PC-3 (cell line): ENCODE data around the gene EFCAB6. TPM values are rescaled to one million over a fixed set of nuclear protein-coding genes. Genes with fewer than 3 reads are reported as not detected.

ENCODE experiments used
- ATAC-seq: fragments of 200-7000 bp; cut with Tn5 transposase; 2 replicates; pipeline ENCODE4 v1.9.1; 2020; ENCODE audit warnings: mild to moderate bottlenecking, moderate library complexity
- BruUV-seq: library from RNA; stranded (reverse); fragments of 400-500 nt; replicated peaks from 2 replicates; lab custom pipeline; 2021; lab: Mats Ljungman, UMichigan
- CTCF ChIA-PET: fragments of 300-600 bp; sonication (Branson Sonifier 250); formaldehyde crosslinking; loops from one replicate; lab custom pipeline; 2022; ENCODE audit warnings: antibody characterized with exemption; lab: Charles Lee
- POLR2A ChIA-PET: fragments of 300-600 bp; sonication (Branson Sonifier 250); formaldehyde crosslinking; loops from one replicate; lab custom pipeline; 2022; ENCODE audit warnings: antibody characterized with exemption; ENCODE audit not compliant: unreplicated experiment; lab: Charles Lee
- DNase-seq: peaks from one replicate; pipeline ENCODE4 v3.0.0-alpha.2; 2015
- H2AFZ ChIP-seq: fragments of 300-600 bp; sonication (generic); 2 replicates; pipeline ENCODE4 v1.6.0; 2016; ENCODE audit warnings: antibody characterized with exemption, low read length
- H3F3A ChIP-seq: fragments of 300-600 bp; sonication (generic); one replicate; pipeline ENCODE4 v1.6.0; 2017; ENCODE audit warnings: antibody characterized with exemption, low read length, control low read depth, mild to moderate bottlenecking; ENCODE audit not compliant: unreplicated experiment
- H3K27ac ChIP-seq: fragments of 300-600 bp; sonication (generic); 2 replicates; pipeline ENCODE4 v1.5.1; 2016; ENCODE audit warnings: mild to moderate bottlenecking, low read length
- H3K27me3 ChIP-seq: fragments of 300-600 bp; sonication (generic); 2 replicates; pipeline ENCODE4 v1.6.1; 2016; ENCODE audit warnings: low read length, mixed read lengths
- H3K36me3 ChIP-seq: fragments of 300-600 bp; sonication (generic); 2 replicates; pipeline ENCODE4 v1.6.1; 2016; ENCODE audit warnings: low read depth, mixed run types, low read length, mixed read lengths
- H3K4me1 ChIP-seq: fragments of 300-600 bp; sonication (generic); 2 replicates; pipeline ENCODE4 v1.5.1; 2016; ENCODE audit warnings: low read length; ENCODE audit not compliant: insufficient read depth
- H3K4me2 ChIP-seq: fragments of 300-600 bp; sonication (generic); 2 replicates; pipeline ENCODE4 v1.6.0; 2016; ENCODE audit warnings: low read length
- H3K4me3 ChIP-seq: fragments of 300-600 bp; sonication (generic); 2 replicates; pipeline ENCODE4 v1.5.1; 2016; ENCODE audit warnings: mild to moderate bottlenecking, low read length, mixed read lengths
- H3K79me2 ChIP-seq: fragments of 300-600 bp; sonication (generic); 2 replicates; pipeline ENCODE4 v1.6.1; 2017; ENCODE audit warnings: low read length, mixed read lengths
- H3K9ac ChIP-seq: fragments of 300-600 bp; sonication (generic); 2 replicates; pipeline ENCODE4 v1.6.0; 2016; ENCODE audit warnings: mild to moderate bottlenecking, low read length
- H3K9me2 ChIP-seq: fragments of 300-600 bp; sonication (generic); replicated peaks from 2 replicates; pipeline ENCODE4 v1.6.1; 2016; ENCODE audit warnings: mixed run types, low read length, mixed read lengths
- H3K9me3 ChIP-seq: fragments of 300-600 bp; sonication (generic); 2 replicates; pipeline ENCODE4 v1.6.1; 2016; ENCODE audit warnings: low read length, mixed read lengths
- H4K20me1 ChIP-seq: fragments of 300-600 bp; sonication (generic); 2 replicates; pipeline ENCODE4 v1.6.1; 2016; ENCODE audit warnings: low read length, mixed read lengths
- CTCF ChIP-seq: fragments of 300-600 bp; sonication (generic); conservative IDR thresholded peaks from 2 replicates; pipeline ENCODE4 v1.5.1; 2017; ENCODE audit warnings: antibody characterized with exemption, low read depth, mild to moderate bottlenecking, low read length
- EZH2 ChIP-seq: fragments of 300-600 bp; sonication (generic); IDR thresholded peaks from one replicate; pipeline ENCODE4 v1.6.1; 2017; ENCODE audit warnings: antibody characterized with exemption, mild to moderate bottlenecking, low read length; ENCODE audit not compliant: unreplicated experiment
- EZH2phosphoT487 ChIP-seq: fragments of 300-600 bp; sonication (generic); IDR thresholded peaks from 2 replicates; pipeline ENCODE4 v1.6.1; 2018; ENCODE audit warnings: mild to moderate bottlenecking, antibody characterized with exemption, low read length, borderline replicate concordance
- intact Hi-C: fragments of 100-400 bp; cut with micrococcal nuclease; formaldehyde crosslinking; loops from 2 replicates; pipeline ENCODE4 v1.9.0; 2023
- total RNA-seq: library from RNA; depleted of rRNA; stranded (reverse); fragments of >200 nt; gene quantifications from 2 replicates; pipeline ENCODE4 v1.2.3, GENCODE V29; 2014

Gene EFCAB6
- total RNA-seq, 1 experiment from 2014 or later = 0.07 TPM

- Histone ChIP-seq H4K20me1 (no peaks in the 10 kb centered on the region), H3K79me2 (no peaks in the 10 kb centered on the region), H3K9ac (no peak overlapping the region), H3K27me3 (peaks cover 11% of the 10 kb centered on the region; the same call in 1 of the 2 replicates), H3K36me3 (no peaks in the 10 kb centered on the region), H3K9me3 (no peaks in the 10 kb centered on the region), H3K9me2 (no peaks in the 10 kb centered on the region), H3K4me1 (no peaks in the 10 kb centered on the region), H3K4me3 (no peak overlapping the region), H3K4me2 (no peak overlapping the region), H2AFZ (no peak overlapping the region), H3K27ac (no peak overlapping the region), H3F3A (no peaks in the 10 kb centered on the region)
- BruUV-seq = no TSS peak
- TF ChIP-seq CTCF (no peak), EZH2 (no peak), EZH2phosphoT487 (no peak)
- ATAC-seq (no peak), DNase-seq (no peak)
- ChIA-PET POLR2A (no interaction called here), CTCF (no interaction called here)
- intact Hi-C loops = no loop called here
Observed at GRCh38 chr22:43530349-43531201, 281.5 kb downstream of the EFCAB6 start.

- no peak overlapping the region for H3K9ac ChIP-seq
Observed at GRCh38 chr22:43529934-43530333, 282.2 kb downstream of the EFCAB6 start.

More at GRCh38 chr22:43529934-43530333, 282.2 kb downstream of the EFCAB6 start:
- H3K27me3 ChIP-seq = peaks cover 7% of the 10 kb centered on the region; the same call in 1 of the 2 replicates
- TF ChIP-seq CTCF = no peak
- no peak for TF ChIP-seq EZH2
- no peak for TF ChIP-seq EZH2phosphoT487
- H3K9me3 ChIP-seq = no peaks in the 10 kb centered on the region
- intact Hi-C loops = no loop called here
- H3K4me1 ChIP-seq = no peaks in the 10 kb centered on the region
- ChIA-PET POLR2A (no interaction called here), CTCF (no interaction called here)
- H3F3A ChIP-seq = no peaks in the 10 kb centered on the region
- no peak overlapping the region for H3K27ac ChIP-seq
- no peaks in the 10 kb centered on the region for H3K36me3 ChIP-seq
- no peak overlapping the region for H3K4me2 ChIP-seq
- H4K20me1 ChIP-seq = no peaks in the 10 kb centered on the region
- H3K4me3 ChIP-seq = no peak overlapping the region
- DNase-seq (peak; percentile 2), ATAC-seq (no peak)
- no TSS peak for BruUV-seq
- H2AFZ ChIP-seq = no peak overlapping the region
- H3K79me2 ChIP-seq = no peaks in the 10 kb centered on the region
- H3K9me2 ChIP-seq = no peaks in the 10 kb centered on the region
